Nephron (organoid): ENCODE results near the gene HBA2.

ENCODE experiments used
- H3K27ac Mint-ChIP-seq, 3 experiments: 2 replicates each; pipeline ENCODE4 v1.8.0; 2020; ENCODE audit warnings: mixed read lengths in 3 of 3, mild to moderate bottlenecking in 2 of 3, moderate library complexity in 1 of 3
- H3K27me3 Mint-ChIP-seq: 2 replicates; pipeline ENCODE4 v1.8.0; 2021; ENCODE audit warnings: low read depth, mild to moderate bottlenecking, moderate library complexity, mixed read lengths
- H3K36me3 Mint-ChIP-seq: 2 replicates; pipeline ENCODE4 v1.8.0; 2020; ENCODE audit warnings: low read depth, mixed read lengths
- H3K4me1 Mint-ChIP-seq: 2 replicates; pipeline ENCODE4 v1.8.0; 2020; ENCODE audit warnings: mixed read lengths
- H3K4me3 Mint-ChIP-seq, 3 experiments: 2 replicates each; pipeline ENCODE4 v1.8.0; 2020; ENCODE audit warnings: mild to moderate bottlenecking in 3 of 3, mixed read lengths in 3 of 3, moderate library complexity in 2 of 3
- H3K9me3 Mint-ChIP-seq: 2 replicates; pipeline ENCODE4 v1.8.0; 2020; ENCODE audit warnings: mixed read lengths
- TF ChIP-seq, protein P1 (sequence below), 3 experiments: fragments of 200-600 bp; sonication (generic); IDR thresholded peaks; one replicate each; pipeline ENCODE4 v1.5.0; 2021; ENCODE audit warnings: antibody characterized with exemption in 3 of 3; ENCODE audit not compliant: unreplicated experiment in 3 of 3

HBA2 gene

GRCh38 chr16:188674-189073, 16.0 kb downstream of the HBA2 start:
- Mint-ChIP-seq H3K27ac (no peak overlapping the region), H3K36me3 (peaks cover 60% of the 10 kb centered on the region), H3K4me1 (no peaks in the 10 kb centered on the region), H3K27me3 (no peaks in the 10 kb centered on the region), H3K9me3 (no peaks in the 10 kb centered on the region), H3K4me3 (no peak overlapping the region)
- TF ChIP-seq, protein P1, sequence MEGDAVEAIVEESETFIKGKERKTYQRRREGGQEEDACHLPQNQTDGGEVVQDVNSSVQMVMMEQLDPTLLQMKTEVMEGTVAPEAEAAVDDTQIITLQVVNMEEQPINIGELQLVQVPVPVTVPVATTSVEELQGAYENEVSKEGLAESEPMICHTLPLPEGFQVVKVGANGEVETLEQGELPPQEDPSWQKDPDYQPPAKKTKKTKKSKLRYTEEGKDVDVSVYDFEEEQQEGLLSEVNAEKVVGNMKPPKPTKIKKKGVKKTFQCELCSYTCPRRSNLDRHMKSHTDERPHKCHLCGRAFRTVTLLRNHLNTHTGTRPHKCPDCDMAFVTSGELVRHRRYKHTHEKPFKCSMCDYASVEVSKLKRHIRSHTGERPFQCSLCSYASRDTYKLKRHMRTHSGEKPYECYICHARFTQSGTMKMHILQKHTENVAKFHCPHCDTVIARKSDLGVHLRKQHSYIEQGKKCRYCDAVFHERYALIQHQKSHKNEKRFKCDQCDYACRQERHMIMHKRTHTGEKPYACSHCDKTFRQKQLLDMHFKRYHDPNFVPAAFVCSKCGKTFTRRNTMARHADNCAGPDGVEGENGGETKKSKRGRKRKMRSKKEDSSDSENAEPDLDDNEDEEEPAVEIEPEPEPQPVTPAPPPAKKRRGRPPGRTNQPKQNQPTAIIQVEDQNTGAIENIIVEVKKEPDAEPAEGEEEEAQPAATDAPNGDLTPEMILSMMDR (IDR thresholded peaks at IDR 0.05; ENCODE audit: unreplicated experiment in 3 of 3): no peak

- Mint-ChIP-seq H3K4me1 (no peaks in the 10 kb centered on the region), H3K36me3 (peaks cover 67% of the 10 kb centered on the region), H3K27ac (no peak overlapping the region), H3K9me3 (no peaks in the 10 kb centered on the region), H3K4me3 (no peak overlapping the region), H3K27me3 (no peaks in the 10 kb centered on the region)
- TF ChIP-seq, protein P1 (IDR thresholded peaks at IDR 0.05; ENCODE audit: unreplicated experiment in 3 of 3): no peak
Observed at GRCh38 chr16:189604-190186, 17.0 kb downstream of the HBA2 start.

DNA sequence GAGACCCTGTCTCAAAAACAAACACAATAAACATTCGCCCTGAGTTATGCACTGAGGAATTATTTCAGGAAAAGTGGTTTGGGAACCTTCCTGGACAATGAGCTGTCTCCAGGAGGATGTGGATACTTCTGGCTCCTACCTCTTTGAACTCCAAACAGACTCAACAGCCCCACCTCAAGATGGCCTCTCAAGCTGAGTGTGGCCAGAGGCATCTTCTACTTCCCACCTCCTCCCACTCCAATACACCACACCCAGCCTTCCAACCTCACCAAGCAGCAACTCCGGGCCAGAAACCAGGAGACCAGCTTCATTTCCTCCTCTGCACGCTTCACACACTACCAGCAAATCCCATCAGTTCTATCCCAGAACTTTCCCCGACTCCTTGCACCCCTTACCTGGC, 19.2 kb downstream of the HBA2 start:
- TF ChIP-seq, protein P1 (IDR thresholded peaks at IDR 0.05; ENCODE audit: unreplicated experiment in 3 of 3): no peak
- no peaks in the 10 kb centered on the region for H3K9me3 Mint-ChIP-seq

DNA sequence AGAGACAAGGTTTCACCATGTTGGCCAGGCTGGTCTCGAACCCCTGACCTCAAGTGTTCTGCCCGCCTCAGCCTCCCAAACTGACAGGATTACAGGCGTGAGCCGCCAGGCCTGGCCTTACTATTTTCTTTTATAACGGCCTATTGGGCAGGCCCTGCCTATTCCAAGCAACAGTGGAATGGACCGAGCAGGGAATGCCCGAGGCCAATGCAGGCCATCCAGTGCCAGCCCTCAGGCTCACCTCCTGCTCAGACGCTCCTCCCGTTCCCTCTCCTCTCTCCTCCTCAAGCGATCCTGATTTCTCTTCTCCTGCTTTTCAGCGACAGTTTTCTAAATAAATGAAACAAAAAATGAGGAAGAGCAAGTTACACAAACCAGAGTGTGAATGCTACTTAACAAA, 20.0 kb downstream of the HBA2 start:
- no peaks in the 10 kb centered on the region for H3K4me1 Mint-ChIP-seq
- no peak overlapping the region for H3K4me3 Mint-ChIP-seq
- no peak overlapping the region for H3K27ac Mint-ChIP-seq
- H3K36me3 Mint-ChIP-seq: peaks cover 72% of the 10 kb centered on the region
- TF ChIP-seq, protein P1 (IDR thresholded peaks at IDR 0.05; ENCODE audit: unreplicated experiment in 3 of 3): no peak
- no peaks in the 10 kb centered on the region for H3K9me3 Mint-ChIP-seq
- H3K27me3 Mint-ChIP-seq: no peaks in the 10 kb centered on the region

More for the DNA sequence above, 19.2 kb downstream of the HBA2 start:
- Mint-ChIP-seq H3K4me3 (no peak overlapping the region), H3K36me3 (peaks cover 74% of the 10 kb centered on the region), H3K27me3 (no peaks in the 10 kb centered on the region), H3K4me1 (no peaks in the 10 kb centered on the region), H3K27ac (no peak overlapping the region)

- H3K9me3 Mint-ChIP-seq: no peaks in the 10 kb centered on the region
- H3K4me1 Mint-ChIP-seq: no peaks in the 10 kb centered on the region
- H3K27me3 Mint-ChIP-seq: no peaks in the 10 kb centered on the region
- H3K4me3 Mint-ChIP-seq: no peak overlapping the region
- peaks cover 77% of the 10 kb centered on the region for H3K36me3 Mint-ChIP-seq
- TF ChIP-seq, protein P1 (IDR thresholded peaks at IDR 0.05; ENCODE audit: unreplicated experiment in 3 of 3): no peak
- H3K27ac Mint-ChIP-seq: no peak overlapping the region
Observed at GRCh38 chr16:193441-193840, 20.8 kb downstream of the HBA2 start.

- H3K27ac Mint-ChIP-seq: no peak overlapping the region
- H3K4me1 Mint-ChIP-seq: no peaks in the 10 kb centered on the region
- H3K9me3 Mint-ChIP-seq: no peaks in the 10 kb centered on the region
- TF ChIP-seq, protein P1 (IDR thresholded peaks at IDR 0.05; ENCODE audit: unreplicated experiment in 3 of 3): no peak
- H3K27me3 Mint-ChIP-seq: no peaks in the 10 kb centered on the region
- no peak overlapping the region for H3K4me3 Mint-ChIP-seq
- H3K36me3 Mint-ChIP-seq: peaks cover 75% of the 10 kb centered on the region
Observed at GRCh38 chr16:194516-194915, 21.8 kb downstream of the HBA2 start.
